ENCODE results near the gene TTC28. TPM values are rescaled to one million over a fixed set of nuclear protein-coding genes. Genes with fewer than 3 reads are reported as not detected.

Gene TTC28
- total and polyA plus RNA-seq, 10 of the 15 experiments (the other 5 are each of a cell fraction or from before 2014, with no cell fraction given) = 0.15 to 8.4 (median 1.4) TPM

GRCh38 chr22:27952779-27953178, 726.9 kb downstream of the TTC28 start:
- H3K27ac ChIP-seq (ENCODE audit: control insufficient read depth, insufficient read depth) = no peak overlapping the region
- WGBS (ENCODE audit: insufficient coverage, insufficient replicate concordance, low lambda C conversion rate, missing lambda C conversion rate) = 35% methylated on average over 3 of the region's 3 CpGs
- FAIRE-seq (no peak), DNase-seq (ENCODE audit: low read depth, low spot score) (no peak), ATAC-seq (no peak)
- ChIA-PET SMC1A (ENCODE audit: uncharacterized antibody, unreplicated experiment) (interaction anchor here (0.6 kb wide), 1 partner anchor 1555 kb away, joined by 4 read pairs; no protein-coding TSS in a partner anchor), POLR2A (no interaction called here), CTCF (no interaction called here), RAD21 (ENCODE audit: unreplicated experiment) (no interaction called here)
- H3K79me2 ChIP-seq (ENCODE audit: control insufficient read depth, insufficient read depth, low read length) = no peaks in the 10 kb centered on the region
- no peaks in the 10 kb centered on the region for H3K4me1 ChIP-seq (ENCODE audit: control insufficient read depth, insufficient read depth, low read length)
- no peak overlapping the region for H3K9ac ChIP-seq (ENCODE audit: control insufficient read depth, insufficient read depth, low read length)
- in situ Hi-C loops (cut with MboI) (no loop called here), intact Hi-C loops (cut with micrococcal nuclease; ENCODE audit: unreplicated experiment) (no loop called here)
- H3K4me3 ChIP-seq = no peak overlapping the region
- H3K27me3 ChIP-seq (replicated peaks in 1 of 2; ENCODE audit: control insufficient read depth in 2 of 2, insufficient read depth in 2 of 2, low read length in 1 of 2) = no peaks in the 10 kb centered on the region
- no peak overlapping the region for H2AFZ ChIP-seq (ENCODE audit: control insufficient read depth, low read depth, low read length)
- no peaks in the 10 kb centered on the region for H4K20me1 ChIP-seq (ENCODE audit: control insufficient read depth, insufficient read depth)
- TF ChIP-seq KLF5 (IDR thresholded peaks at IDR 0.05; ENCODE audit: partially characterized antibody) (no peak), ZBTB40 (IDR thresholded peaks at IDR 0.05; ENCODE audit: borderline replicate concordance) (no peak), BCL11A (IDR thresholded peaks at IDR 0.05; ENCODE audit: low read depth, low read length) (no peak), SUZ12 (IDR thresholded peaks at IDR 0.05; ENCODE audit: unreplicated experiment) (no peak), IRF3 (IDR thresholded peaks at IDR 0.05) (no peak), ZNF592 (IDR thresholded peaks at IDR 0.05) (no peak), ZSCAN29 (IDR thresholded peaks at IDR 0.05) (no peak), YBX1 (IDR thresholded peaks at IDR 0.05) (no peak), EP300 (IDR thresholded peaks at IDR 0.05; ENCODE audit: borderline replicate concordance in 1 of 2, control insufficient read depth in 1 of 2, low read depth in 2 of 2, low read length in 2 of 2) (no peak), ATF7 (IDR thresholded peaks at IDR 0.05; ENCODE audit: low read depth) (no peak), HDAC2 (IDR thresholded peaks at IDR 0.05) (no peak), FOXM1 (IDR thresholded peaks at IDR 0.05; ENCODE audit: low read depth, low read length) (no peak)
- H3K36me3 ChIP-seq (ENCODE audit: control insufficient read depth in 2 of 2, insufficient read depth in 2 of 2, low read length in 1 of 2) = no peaks in the 10 kb centered on the region
- H3K9me3 ChIP-seq (replicated peaks; ENCODE audit: control insufficient read depth, insufficient read depth, low read length) = no peaks in the 10 kb centered on the region
- no TSS peak for BruUV-seq (replicated peaks)
- H3K4me2 ChIP-seq (ENCODE audit: control insufficient read depth, insufficient read depth) = no peak overlapping the region

Measured in GM12878 (cell line).